HG03558 (cell line): ENCODE results near the gene TMEM212.

Experiments used
- ATAC-seq: cut with Tn5 transposase; IDR thresholded peaks from one replicate; pipeline ENCODE4 v1.9.1; 2021; ENCODE audit warnings: moderate number of reproducible peaks; ENCODE audit not compliant: unreplicated experiment; ENCODE audit errors: extremely low read depth

The TMEM212 gene

DNA sequence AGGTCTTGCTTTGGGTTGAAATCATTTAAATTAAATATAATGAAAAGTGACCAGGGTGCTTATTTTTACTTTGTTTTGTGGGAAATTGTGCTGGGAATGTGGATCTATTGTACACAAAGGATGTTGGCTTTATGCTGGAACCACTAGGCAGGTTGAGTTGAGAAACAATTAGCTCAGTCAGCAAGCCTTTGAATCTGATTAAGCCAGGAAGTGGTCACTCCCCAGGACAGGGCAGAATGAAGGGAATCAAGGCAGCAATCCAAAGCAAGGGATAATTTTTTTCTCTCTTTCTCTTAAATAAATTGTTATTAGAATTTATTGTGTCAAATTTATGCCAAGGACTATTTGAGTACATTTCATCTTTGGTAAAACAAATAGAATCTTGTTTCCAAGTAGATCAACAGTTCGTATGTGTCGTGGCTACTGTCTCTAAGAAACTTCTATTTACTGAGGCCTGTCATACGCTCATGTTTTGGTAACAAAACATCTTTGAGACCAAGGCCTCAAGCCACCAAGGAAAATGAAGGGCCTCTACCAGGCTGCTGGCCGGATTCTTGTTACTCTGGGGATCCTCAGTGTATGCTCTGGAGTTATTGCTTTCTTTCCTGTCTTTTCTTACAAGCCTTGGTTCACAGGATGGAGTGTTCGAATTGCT is at the start of gene TMEM212:
TSS of gene TMEM212 (plus strand) at position 486 of the 655 bp plus-strand sequence. CDS start at position 521, 35 bp downstream.
- no peak for ATAC-seq

GRCh38 chr3:171796625-171797264 is 46.4 kb upstream of the TMEM212 start:
- ATAC-seq, result no peak

DNA sequence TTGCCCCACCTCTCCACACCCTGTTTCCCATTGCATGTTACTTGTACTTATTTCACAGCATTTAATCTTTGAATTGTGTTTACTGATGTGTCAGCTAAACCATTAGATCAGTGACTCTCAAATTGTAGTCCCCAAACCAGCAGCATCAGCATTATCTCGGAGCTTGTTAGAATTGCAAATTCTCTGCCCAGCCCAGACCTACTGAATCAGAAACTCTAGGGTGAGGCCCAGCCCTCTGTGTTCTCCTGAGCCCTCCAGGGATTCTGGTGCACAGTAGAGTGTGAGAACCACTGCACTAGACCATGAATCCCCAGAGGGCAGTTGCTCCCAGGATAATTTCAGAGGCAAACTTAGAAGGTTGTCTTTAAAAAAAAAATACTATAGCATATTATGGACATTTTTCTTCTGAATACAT is 45.9 kb upstream of the TMEM212 start:
- ATAC-seq, result no peak

GRCh38 chr3:171797873-171798272 is 45.3 kb upstream of the TMEM212 start:
- no peak for ATAC-seq

DNA sequence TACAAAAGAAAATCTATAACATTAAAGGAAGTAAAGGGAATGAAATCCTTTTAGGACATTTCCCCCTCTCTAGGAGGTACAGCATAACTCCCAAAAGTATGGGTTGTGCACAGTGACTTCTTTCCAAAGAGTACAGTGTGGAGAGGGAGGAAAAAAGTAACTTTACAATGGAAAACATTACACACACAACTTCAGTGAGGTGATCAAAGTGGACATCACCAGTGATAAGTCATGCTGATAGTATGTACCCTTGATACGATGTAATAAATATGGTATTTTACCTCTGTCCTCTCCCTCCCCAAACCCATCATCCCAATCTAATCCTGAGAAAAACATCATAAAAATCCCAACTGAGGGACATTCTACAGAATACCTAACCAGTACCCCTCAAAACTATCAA is 43.6 kb upstream of the TMEM212 start:
- ATAC-seq, result no peak

- no peak for ATAC-seq
Measured at GRCh38 chr3:171801738-171802589, 41.2 kb upstream of the TMEM212 start.

- ATAC-seq, result no peak
Measured at GRCh38 chr3:171802590-171802956, 40.6 kb upstream of the TMEM212 start.

- no peak for ATAC-seq
Measured at GRCh38 chr3:171803044-171803443, 40.1 kb upstream of the TMEM212 start.

GRCh38 chr3:171804618-171805389 is 38.3 kb upstream of the TMEM212 start:
- ATAC-seq, result no peak

DNA sequence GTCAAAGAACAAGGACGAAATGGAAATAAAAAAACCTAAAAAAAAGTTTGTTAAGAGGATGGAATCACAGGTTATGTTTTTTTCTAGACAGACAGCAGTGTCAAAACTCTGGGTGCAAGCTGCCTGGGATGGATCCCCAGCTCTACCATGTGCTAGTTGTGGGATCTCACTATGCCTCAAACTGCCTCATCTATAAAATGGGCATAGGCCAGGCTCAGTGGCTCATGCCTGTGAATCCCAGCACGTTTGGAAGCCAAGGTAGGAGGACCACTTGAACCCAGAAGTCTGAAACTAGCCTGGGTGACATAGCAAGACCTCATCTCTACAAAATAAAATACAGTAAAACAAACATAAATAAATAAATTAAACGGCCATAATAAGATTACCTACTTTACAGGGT is 37.5 kb upstream of the TMEM212 start:
- no peak for ATAC-seq

DNA sequence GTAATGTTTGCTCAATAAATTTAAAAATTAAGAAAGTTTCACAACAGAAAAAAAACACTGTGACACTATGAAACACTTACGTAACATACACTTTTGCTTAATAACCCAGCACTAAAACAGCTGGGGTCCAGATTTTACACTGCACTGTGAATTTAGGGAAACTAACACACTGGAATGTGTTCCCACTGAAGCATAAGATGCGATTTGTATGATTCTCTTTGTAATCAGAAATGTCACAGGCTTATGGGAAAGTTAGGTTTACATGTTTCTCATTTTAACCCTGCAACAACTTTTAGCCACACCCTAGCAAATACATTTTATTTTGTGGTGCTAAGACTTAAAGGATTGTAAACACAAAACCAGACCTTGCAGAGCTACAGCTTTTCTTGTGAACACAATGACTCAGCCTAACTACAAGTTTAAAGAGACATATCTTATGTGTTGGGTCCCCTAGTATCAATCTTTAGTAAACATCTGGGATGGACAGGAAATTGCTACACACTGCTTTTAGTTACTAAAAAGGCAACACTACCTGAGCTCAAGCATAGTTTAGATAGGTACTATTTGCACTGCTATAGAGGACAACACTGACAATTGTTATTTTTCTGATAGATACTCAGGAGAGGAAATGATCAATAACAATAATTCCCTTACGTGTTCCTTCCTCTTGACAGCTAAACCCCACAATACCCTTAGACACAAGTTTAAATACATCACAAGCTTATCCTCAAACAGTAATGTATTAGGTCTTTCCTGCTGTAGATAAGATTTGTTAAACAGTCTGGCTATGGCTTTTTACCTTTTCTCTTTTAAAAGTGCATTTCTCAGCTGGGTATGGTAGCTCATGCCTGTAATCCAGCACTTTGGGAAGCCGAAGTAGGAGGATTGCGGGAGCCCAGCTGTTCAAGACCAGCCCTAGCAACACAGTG is 36.7 kb upstream of the TMEM212 start:
- ATAC-seq, result no peak

DNA sequence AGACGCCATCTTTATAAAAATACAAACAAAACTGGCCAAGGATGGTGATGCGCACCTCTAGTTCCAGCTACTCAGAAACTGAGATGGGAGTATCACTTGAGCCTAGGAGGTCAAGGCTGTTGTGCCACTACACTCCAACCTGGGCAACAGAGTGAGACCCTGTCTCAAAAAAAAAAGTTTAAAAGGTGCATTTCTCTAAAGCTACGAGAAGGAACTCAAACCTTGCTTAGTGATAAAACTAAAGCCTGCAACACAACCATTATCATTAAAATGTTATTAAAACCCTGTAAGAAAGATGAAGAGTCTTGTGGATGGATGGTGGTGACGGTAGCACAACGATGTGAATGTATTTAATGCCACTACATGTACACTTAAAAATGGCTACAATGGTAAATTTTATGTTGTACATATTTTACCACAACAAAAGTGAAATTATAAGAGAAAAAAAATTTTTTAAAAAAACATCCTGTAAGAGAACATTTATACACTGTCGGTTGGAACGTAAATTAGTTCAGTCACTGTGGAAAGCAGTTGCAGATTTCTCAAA is 35.9 kb upstream of the TMEM212 start:
- no peak for ATAC-seq

DNA sequence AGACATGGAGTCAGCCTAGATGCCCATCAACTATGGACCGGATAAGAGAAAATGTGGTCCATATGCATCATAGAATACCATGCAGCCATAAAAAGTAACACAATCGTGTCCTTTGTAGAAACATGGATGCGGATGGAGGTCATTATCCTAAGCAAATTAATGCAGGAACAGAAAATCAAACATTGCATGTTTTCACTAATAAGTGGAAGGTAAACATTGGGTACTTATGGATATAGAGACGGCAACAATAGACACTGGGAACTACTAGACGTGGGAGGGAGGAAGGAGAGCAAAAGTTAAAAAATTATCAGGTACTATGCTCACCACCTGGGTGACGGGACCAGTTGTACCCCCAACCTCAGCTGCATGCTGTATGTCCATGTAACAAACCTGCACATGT is 35.3 kb upstream of the TMEM212 start:
- ATAC-seq, result no peak

- no peak for ATAC-seq
Measured at GRCh38 chr3:171809611-171809860, 33.6 kb upstream of the TMEM212 start.

DNA sequence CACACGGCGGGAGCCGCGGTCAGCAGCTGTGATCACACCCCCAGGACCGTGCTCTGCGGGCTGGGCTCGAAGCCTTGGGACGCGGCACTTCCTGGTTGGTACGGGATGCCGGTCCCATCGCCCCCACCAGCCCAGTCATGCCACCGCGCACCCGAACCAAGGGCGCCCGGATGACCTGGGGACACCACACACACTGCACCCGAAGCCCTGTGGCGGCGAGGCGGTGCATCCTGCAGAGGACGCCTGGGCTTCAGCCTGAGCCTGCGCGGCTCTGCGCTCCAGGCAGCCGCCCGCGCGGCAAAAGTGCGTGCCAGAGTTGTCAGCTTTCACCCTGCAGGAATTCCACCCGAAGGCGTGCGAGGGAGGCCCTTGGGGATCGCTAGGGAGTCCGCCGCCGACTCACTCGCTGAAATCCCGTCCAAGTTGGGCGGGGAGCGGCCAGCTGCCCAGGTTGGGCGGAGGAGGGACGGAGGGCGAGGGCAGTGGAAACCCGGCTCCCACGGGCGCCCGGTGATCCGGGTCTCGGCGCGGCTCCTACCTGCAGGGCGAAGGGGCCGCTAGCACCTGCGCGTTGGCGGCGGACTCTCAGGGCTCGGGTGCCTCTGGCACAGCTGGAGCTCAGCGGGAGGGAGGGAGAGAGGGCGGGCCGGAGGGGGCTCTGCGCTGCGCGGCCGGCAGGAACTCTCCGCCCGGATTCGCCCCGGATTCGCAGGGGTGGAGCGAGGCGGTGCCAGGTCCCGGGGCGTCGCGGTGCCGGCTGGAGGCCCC is 33.1 kb upstream of the TMEM212 start, which contains the start of gene PLD1:
TSS of gene PLD1 (minus strand) at position 623 of the 768 bp plus-strand sequence. CDS start 72,432 bp downstream, outside the sequence.
- no peak for ATAC-seq

- ATAC-seq, result no peak
Measured at GRCh38 chr3:171810629-171811294, 32.4 kb upstream of the TMEM212 start.

DNA sequence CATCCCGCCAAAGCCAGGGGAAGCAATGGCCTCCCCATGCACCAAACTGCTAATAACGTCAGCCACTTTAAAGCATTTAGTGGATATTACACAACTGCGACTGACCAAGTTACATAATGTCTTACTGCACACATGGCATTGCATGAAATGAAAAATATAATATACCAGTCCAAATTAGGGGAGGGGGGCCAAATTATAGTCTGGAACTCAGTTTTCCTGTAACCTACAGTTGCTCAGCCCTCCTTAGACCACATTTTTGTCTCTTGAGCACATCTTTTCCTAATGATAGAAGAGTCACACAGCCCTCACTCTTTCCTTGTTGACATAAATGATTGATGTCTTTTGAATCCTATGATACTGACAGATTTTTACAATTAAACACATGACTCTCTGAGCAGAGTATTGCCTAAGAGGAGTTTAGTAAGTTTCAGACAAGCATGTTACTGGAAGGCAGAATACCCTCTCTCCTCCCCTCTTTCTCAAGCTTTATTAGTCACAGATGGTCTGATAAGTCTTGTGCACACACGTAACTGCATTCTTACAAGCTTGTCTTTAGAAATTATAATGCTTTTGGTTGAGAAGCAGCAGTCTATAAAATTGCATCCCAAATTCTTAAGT is 31.7 kb upstream of the TMEM212 start:
- no peak for ATAC-seq

GRCh38 chr3:171811913-171812335 is 31.2 kb upstream of the TMEM212 start:
- no peak for ATAC-seq
